ENCODE data around the gene LTBP3.

GRCh38 chr11:65501186-65501471, 57.0 kb downstream of the LTBP3 start:
- TF ChIP-seq, protein P1, sequence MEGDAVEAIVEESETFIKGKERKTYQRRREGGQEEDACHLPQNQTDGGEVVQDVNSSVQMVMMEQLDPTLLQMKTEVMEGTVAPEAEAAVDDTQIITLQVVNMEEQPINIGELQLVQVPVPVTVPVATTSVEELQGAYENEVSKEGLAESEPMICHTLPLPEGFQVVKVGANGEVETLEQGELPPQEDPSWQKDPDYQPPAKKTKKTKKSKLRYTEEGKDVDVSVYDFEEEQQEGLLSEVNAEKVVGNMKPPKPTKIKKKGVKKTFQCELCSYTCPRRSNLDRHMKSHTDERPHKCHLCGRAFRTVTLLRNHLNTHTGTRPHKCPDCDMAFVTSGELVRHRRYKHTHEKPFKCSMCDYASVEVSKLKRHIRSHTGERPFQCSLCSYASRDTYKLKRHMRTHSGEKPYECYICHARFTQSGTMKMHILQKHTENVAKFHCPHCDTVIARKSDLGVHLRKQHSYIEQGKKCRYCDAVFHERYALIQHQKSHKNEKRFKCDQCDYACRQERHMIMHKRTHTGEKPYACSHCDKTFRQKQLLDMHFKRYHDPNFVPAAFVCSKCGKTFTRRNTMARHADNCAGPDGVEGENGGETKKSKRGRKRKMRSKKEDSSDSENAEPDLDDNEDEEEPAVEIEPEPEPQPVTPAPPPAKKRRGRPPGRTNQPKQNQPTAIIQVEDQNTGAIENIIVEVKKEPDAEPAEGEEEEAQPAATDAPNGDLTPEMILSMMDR (IDR thresholded peaks at IDR 0.05; ENCODE audit: poor library complexity): no peak
- no peak for TF ChIP-seq EZH2 (IDR thresholded peaks at IDR 0.05; ENCODE audit: borderline replicate concordance)
